NT2/D1 (cell line): ENCODE results near the gene TCEAL1.

Source experiments
- YY1 ChIP-seq: IDR thresholded peaks from 2 replicates; pipeline ENCODE4 v1.6.1; 2011; ENCODE audit not compliant: insufficient read length, insufficient read depth
- ZNF274 ChIP-seq: IDR thresholded peaks from 2 replicates; pipeline ENCODE4 v1.6.1; 2011; ENCODE audit warnings: mild to moderate bottlenecking, low read depth, low read length

- no peak for TF ChIP-seq ZNF274
- no peak for TF ChIP-seq YY1
These were observed 15.3 kb upstream of the TCEAL1 start for GRCh38 chrX:103613362-103613890.
